HG03039 (cell line): ENCODE measurements around the gene RNF40.

Experiments
- ATAC-seq: cut with Tn5 transposase; IDR thresholded peaks from one replicate; pipeline ENCODE4 v1.9.1; 2021; ENCODE audit warnings: mild to moderate bottlenecking, moderate library complexity; ENCODE audit not compliant: unreplicated experiment

The RNF40 gene

DNA sequence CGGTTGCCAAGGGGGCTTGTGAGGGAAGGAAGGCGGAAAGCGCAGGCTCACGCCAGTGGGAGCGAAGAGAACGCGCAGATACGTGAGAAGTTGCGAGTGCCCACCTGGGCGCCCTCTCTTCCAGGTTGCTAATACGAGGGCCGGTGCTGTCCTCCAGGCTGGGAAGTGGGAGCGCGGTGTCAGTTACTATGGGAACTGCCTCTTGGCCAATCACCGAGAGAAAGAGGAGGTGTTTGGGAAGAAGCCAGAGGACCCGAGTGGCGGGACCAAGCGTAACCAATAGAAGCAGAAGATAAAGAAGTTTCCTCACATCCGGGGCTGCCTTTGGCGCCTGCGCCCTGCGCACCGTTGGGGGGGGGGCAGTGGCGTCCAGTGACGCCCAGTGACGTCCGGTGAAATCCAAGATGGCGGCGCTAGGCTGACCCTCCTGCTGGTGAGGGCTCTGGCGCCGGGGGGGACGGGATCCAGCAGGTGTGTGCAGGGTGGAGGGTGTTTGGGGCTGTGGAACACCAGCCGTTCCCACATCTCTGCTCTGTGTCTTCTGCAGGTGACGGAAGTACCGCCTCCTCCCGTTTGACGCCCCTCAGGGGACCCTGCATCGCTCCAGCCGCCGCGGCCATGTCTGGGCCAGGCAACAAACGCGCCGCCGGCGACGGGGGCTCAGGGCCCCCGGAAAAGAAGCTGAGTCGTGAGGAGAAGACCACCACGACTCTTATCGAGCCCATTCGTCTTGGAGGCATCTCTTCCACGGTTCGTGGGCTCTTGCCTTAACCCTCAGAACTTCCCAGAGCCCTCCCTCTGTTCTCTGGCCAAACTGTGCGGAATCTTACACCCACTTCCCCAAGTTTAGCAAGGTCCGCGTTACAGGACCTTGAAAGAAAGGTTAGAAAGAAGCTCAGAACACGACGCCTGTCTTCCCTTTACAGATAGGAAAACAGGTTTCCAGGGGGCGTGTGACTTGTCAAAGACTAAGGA lies at the start of gene RNF40, which contains the start of gene CFAP119:
TSS of gene RNF40 (plus strand) at position 395 of the 975 bp plus-strand sequence. CDS start at position 619, 224 bp downstream.
TSS of gene CFAP119 (minus strand) at position 135 of the 975 bp plus-strand sequence. CDS start 314 bp downstream, outside the sequence.
- ATAC-seq = peak; percentile 82

GRCh38 chr16:30715750-30716445 lies 46.2 kb upstream of the RNF40 start:
- ATAC-seq = no peak

DNA sequence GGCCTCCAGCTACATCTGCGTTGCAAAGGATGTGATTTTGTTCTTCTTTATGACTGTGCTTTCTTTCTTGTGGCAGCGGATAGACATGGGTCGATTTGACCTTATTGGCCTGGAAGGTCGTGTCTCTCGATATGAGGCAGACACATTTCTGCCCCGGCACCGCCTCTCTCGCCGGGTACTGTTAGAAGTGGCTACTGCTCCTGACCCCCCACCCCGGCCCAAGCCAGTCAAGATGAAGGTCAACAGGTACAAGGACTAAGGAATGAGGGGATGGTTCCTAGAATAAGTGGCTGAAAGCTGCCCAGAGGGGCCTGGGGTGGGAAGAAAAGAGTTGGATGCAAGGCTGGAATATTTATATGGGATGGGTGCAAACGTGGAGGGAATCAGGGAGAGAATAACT lies 42.0 kb upstream of the RNF40 start:
- no peak for ATAC-seq

DNA sequence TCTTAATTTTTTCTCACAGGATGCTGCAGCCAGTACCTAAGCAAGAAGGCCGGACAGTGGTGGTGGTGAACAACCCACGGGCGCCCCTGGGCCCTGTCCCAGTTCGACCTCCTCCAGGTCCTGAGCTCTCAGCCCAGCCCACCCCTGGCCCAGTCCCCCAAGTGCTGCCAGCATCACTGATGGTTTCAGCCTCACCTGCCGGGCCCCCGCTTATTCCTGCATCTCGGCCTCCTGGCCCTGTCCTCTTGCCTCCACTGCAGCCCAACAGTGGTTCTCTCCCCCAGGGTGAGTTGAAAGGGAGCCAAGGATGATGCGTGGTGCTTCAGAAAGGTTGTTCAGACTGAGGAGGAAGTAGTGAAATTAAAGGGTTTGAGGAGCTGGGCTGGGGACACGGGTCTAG lies 41.4 kb upstream of the RNF40 start:
- no peak for ATAC-seq

- no peak for ATAC-seq
Measured at GRCh38 chr16:30721167-30721566, 41.0 kb upstream of the RNF40 start.

DNA sequence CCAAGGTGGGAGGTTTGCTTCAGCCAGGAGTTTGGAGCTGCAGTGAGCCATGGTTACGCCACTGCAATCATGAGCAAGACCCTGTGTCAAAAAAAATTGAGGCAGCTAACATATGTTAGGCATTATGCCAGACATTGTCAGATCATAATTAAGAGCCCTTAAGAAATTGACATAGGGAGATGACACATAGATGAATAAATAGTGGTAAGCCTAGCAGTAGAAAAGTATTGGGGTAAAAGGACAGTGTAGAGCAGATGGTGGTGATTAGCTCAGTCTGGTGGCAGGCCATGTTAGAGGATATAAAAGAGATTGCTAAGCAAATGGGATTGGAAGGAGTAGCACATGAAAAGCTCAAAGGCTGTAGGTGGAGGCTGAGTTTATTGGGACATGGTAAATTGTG lies 40.5 kb upstream of the RNF40 start:
- ATAC-seq = no peak

- no peak for ATAC-seq
Measured at GRCh38 chr16:30722443-30722842, 39.7 kb upstream of the RNF40 start.

GRCh38 chr16:30722916-30723315 lies 39.2 kb upstream of the RNF40 start:
- no peak for ATAC-seq

DNA sequence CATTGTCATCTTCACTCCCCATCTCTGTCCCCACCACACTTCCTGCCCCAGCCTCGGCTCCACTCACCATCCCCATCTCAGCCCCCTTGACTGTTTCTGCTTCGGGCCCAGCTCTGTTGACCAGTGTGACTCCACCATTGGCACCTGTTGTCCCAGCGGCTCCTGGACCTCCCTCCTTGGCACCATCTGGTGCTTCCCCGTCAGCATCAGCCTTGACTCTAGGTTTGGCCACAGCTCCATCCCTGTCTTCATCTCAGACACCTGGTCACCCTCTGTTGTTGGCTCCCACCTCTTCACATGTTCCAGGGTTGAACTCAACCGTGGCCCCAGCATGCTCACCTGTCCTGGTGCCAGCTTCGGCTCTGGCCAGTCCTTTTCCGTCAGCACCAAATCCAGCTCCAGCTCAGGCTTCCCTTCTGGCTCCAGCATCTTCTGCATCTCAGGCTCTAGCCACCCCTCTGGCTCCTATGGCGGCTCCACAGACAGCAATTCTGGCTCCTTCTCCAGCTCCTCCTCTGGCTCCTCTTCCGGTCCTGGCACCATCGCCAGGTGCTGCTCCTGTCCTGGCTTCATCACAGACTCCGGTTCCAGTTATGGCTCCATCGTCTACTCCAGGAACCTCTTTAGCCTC lies 38.3 kb upstream of the RNF40 start:
- ATAC-seq = no peak

GRCh38 chr16:30724641-30725417 lies 37.3 kb upstream of the RNF40 start:
- ATAC-seq = no peak

- ATAC-seq = no peak
Measured at GRCh38 chr16:30725418-30725792, 36.7 kb upstream of the RNF40 start.

DNA sequence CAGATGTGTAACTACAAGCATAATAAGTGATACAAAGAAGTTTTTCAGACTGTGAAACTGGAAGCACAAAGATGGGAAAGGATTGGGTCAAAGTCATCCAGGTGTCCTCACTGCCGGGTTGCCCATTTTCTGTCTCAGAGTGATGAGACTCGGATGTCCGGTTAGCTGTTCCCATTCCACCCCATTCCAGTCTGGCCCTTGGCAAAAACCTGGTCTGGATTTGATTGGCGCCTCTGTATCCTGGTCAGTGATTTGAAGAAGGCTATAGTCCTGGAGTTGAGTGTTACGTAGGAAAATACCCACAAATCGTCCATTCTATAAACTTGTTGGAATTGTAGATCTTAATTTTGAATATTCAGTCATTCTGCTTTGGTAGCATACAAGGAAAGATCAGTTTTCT lies 33.8 kb upstream of the RNF40 start:
- ATAC-seq = no peak

DNA sequence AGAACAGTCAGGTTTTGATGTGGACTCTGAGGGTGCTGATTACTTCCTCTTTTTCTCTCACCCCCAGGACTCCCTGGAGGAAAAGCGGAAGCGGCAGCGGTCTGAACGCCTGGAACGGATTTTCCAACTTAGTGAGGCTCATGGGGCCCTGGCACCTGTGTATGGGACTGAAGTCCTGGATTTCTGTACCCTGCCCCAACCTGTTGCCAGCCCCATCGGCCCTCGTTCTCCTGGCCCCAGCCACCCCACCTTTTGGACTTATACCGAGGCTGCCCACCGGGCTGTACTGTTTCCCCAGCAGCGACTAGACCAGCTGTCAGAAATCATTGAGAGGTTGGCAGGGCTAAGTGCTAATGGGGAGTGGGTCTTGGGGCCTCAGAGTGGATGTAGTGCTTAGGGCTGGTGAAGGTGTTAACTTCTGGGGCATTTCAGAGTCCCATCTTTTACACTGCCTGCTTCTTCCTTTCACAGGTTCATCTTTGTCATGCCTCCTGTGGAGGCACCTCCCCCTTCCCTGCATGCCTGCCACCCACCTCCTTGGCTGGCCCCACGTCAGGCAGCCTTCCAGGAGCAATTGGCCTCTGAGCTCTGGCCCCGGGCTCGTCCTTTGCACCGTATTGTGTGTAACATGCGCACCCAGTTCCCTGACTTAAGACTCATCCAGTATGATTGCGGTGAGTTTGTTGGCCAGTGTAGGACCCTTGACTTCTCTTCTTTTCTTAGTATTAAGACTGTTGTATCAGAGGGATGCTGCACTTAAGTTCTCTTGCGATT lies 33.0 kb upstream of the RNF40 start:
- no peak for ATAC-seq

DNA sequence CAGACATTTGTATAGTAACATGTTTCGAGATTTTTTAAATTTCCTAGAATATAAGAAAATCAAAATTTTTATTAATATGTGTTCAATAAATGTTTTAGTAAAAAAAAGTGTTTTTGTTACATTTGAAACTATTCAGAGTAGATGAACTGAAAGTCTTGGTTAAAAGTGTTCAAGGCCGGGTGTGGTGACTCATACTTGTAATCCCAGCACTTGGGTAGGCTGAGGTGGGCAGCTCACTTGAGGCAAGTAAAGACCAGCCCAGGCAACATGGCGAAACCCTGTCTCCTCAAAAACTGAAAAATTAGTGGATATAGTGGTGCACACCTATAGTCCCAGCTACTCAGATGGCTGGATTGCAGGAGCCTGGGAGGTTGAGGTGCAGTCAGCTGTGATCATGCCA lies 30.7 kb upstream of the RNF40 start:
- ATAC-seq = no peak

DNA sequence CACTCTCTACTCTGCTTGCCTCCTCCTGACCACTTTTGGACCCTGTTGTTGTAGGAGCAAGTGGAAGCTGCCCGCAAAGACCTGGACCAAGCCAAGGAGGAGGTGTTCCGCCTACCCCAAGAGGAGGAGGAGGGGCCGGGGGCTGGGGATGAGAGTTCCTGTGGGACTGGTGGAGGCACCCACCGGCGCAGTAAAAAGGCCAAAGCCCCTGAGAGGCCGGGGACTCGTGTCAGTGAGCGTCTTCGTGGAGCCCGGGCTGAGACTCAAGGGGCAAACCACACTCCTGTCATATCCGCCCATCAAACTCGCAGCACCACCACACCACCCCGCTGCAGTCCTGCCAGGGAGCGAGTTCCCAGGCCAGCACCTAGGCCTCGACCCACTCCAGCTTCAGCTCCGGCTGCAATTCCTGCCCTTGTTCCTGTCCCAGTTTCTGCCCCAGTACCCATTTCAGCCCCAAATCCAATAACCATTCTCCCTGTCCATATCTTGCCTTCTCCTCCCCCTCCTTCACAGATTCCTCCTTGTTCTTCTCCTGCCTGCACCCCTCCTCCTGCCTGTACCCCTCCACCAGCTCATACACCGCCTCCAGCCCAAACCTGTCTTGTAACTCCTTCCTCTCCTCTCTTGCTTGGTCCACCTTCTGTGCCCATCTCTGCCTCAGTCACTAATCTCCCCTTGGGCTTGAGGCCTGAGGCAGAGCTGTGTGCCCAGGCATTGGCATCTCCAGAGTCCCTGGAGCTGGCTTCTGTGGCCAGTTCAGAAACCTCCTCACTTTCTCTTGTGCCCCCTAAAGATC lies 24.9 kb upstream of the RNF40 start:
- ATAC-seq = no peak

DNA sequence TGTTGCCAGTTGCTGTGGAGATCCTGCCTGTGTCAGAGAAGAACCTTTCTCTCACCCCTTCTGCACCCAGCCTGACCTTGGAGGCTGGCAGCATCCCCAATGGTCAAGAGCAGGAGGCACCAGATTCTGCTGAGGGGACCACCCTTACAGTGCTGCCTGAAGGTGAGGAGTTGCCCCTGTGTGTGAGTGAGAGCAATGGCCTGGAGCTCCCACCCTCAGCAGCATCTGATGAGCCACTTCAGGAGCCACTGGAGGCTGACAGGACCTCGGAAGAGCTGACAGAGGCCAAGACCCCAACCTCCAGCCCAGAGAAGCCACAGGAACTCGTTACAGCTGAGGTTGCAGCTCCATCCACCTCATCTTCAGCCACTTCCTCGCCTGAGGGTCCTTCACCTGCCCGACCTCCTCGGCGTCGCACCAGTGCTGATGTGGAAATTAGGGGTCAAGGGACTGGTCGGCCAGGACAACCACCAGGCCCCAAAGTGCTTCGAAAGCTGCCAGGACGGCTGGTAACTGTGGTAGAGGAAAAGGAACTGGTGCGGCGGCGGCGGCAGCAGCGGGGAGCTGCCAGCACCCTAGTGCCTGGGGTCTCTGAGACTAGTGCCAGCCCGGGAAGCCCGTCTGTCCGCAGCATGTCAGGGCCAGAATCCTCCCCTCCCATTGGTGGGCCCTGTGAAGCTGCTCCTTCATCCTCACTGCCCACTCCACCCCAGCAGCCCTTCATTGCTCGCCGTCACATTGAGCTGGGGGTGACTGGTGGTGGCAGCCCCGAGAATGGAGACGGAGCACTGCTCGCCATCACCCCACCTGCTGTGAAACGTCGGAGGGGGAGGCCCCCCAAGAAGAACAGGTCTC lies 24.1 kb upstream of the RNF40 start:
- no peak for ATAC-seq

DNA sequence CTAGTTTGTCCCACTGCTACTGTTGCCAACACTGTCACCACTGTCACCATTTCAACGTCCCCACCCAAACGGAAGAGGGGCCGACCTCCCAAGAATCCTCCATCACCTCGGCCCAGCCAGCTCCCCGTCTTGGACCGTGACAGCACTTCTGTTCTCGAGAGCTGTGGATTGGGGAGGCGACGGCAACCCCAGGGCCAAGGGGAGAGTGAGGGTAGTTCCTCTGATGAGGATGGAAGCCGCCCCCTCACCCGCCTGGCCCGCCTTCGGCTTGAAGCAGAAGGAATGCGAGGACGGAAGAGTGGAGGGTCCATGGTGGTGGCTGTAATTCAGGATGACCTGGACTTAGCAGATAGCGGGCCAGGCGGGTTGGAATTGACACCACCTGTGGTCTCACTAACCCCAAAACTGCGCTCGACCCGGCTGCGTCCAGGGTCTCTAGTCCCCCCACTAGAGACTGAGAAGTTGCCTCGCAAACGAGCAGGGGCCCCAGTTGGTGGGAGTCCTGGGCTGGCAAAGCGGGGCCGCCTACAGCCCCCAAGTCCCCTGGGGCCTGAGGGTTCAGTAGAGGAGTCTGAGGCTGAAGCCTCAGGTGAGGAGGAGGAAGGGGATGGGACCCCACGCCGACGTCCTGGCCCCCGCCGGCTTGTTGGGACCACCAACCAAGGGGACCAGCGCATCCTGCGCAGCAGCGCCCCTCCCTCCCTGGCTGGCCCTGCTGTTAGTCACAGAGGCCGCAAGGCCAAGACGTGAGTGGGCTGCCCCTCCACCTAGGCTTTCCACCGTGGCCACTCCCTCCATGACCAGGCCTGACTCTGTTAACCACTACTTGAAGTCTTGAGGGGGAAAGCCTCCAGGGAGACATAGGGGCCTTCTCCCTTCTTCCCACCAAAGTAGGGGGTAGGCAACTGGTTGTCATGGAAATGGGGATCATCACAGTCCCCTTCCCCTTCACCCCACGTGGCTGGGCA lies 22.9 kb upstream of the RNF40 start:
- no peak for ATAC-seq
